CD14-positive monocyte (primary cell): ENCODE measurements around the gene MAPK13. TPM values are rescaled to one million over a fixed set of nuclear protein-coding genes. Genes with fewer than 3 reads are reported as not detected.

Experiments used
- DNase-seq, 3 donors: peaks; one replicate each; pipeline ENCODE4 v3.0.0-alpha.2; 2011 to 2022
- H2AFZ ChIP-seq: 2 replicates; pipeline ENCODE4 v1.6.0; 2012; ENCODE audit warnings: mild to moderate bottlenecking, low read depth, low read length, inconsistent platforms; ENCODE audit not compliant: insufficient read depth, poor library complexity, severe bottlenecking
- H3K27ac ChIP-seq, 2 donors: 1 replicate in 1 of 2; 2 replicates in 1 of 2; pipeline ENCODE4 v1.5.1; 2012 to 2013; ENCODE audit warnings: low read length in 2 of 2, control low read depth in 1 of 2, inconsistent platforms in 1 of 2, low read depth in 1 of 2, mild to moderate bottlenecking in 1 of 2
- H3K27me3 ChIP-seq, 2 donors: one replicate each; pipeline versions ENCODE4 v1.6.0 to v1.6.1; 2011 to 2013; ENCODE audit warnings: low read length in 2 of 2; ENCODE audit not compliant: control insufficient read depth in 2 of 2, insufficient read depth in 2 of 2
- H3K36me3 ChIP-seq, 2 donors: replicated peaks in 1 of 2; 1 replicate in 1 of 2; 2 replicates in 1 of 2; pipeline versions ENCODE4 v1.5.1 to v1.6.1; 2012 to 2013; ENCODE audit warnings: low read length in 2 of 2, control low read depth in 1 of 2, inconsistent platforms in 1 of 2, mild to moderate bottlenecking in 1 of 2; ENCODE audit not compliant: insufficient read depth in 2 of 2, control insufficient read depth in 1 of 2
- H3K4me1 ChIP-seq, 2 donors: 1 replicate in 1 of 2; 2 replicates in 1 of 2; pipeline versions ENCODE4 v1.5.1 to v1.6.1; 2012 to 2013; ENCODE audit warnings: low read length in 2 of 2, control low read depth in 1 of 2, inconsistent platforms in 1 of 2, mild to moderate bottlenecking in 1 of 2, moderate library complexity in 1 of 2; ENCODE audit not compliant: insufficient read depth in 2 of 2, control insufficient read depth in 1 of 2
- H3K4me2 ChIP-seq: replicated peaks from 2 replicates; pipeline ENCODE3; 2012; ENCODE audit warnings: low read length, moderate library complexity, mild to moderate bottlenecking; ENCODE audit not compliant: poor library complexity, severe bottlenecking; ENCODE audit errors: extremely low read depth
- H3K4me3 ChIP-seq, 3 experiments: fragments of 200-600 bp in 1 of 3; sonication (generic) in 1 of 3; replicated peaks in 1 of 3; 1 replicate in 2 of 3; 2 replicates in 1 of 3; pipeline ENCODE4 v1.5.1; 2011 to 2013; ENCODE audit warnings: low read length in 3 of 3, mild to moderate bottlenecking in 3 of 3, control low read depth in 2 of 3, low read depth in 2 of 3, inconsistent platforms in 1 of 3, moderate library complexity in 1 of 3
- H3K79me2 ChIP-seq: 2 replicates; pipeline ENCODE4 v1.6.0; 2012; ENCODE audit warnings: mild to moderate bottlenecking, control low read depth, inconsistent platforms, low read length, moderate library complexity; ENCODE audit not compliant: insufficient read depth
- H3K9ac ChIP-seq: 2 replicates; pipeline ENCODE4 v1.6.0; 2017; ENCODE audit warnings: low read length, mild to moderate bottlenecking; ENCODE audit not compliant: insufficient read depth, poor library complexity, severe bottlenecking
- H3K9me3 ChIP-seq, 2 donors: replicated peaks in 1 of 2; 1 replicate in 1 of 2; 2 replicates in 1 of 2; pipeline versions ENCODE4 v1.5.1 to v1.6.1; 2012 to 2013; ENCODE audit warnings: low read length in 2 of 2, control low read depth in 1 of 2; ENCODE audit not compliant: control insufficient read depth in 1 of 2, insufficient read depth in 1 of 2
- H4K20me1 ChIP-seq: 2 replicates; pipeline ENCODE4 v1.6.0; 2012; ENCODE audit warnings: mild to moderate bottlenecking, low read length, control low read depth, moderate library complexity; ENCODE audit not compliant: insufficient read depth
- H3K27ac Mint-ChIP-seq, 7 donors: one replicate each; pipeline ENCODE4 v1.8.0; 2020; ENCODE audit warnings: mild to moderate bottlenecking in 7 of 7, mixed read lengths in 7 of 7, moderate library complexity in 6 of 7, inconsistent platforms in 2 of 7
- H3K27me3 Mint-ChIP-seq, 3 donors: one replicate each; pipeline ENCODE4 v1.8.0; 2021 to 2022; ENCODE audit warnings: low read depth in 3 of 3, mild to moderate bottlenecking in 3 of 3, mixed read lengths in 3 of 3, moderate library complexity in 3 of 3, inconsistent platforms in 1 of 3
- H3K36me3 Mint-ChIP-seq, 2 donors: one replicate each; pipeline ENCODE4 v1.8.0; 2020; ENCODE audit warnings: mixed read lengths in 2 of 2, inconsistent platforms in 1 of 2, mild to moderate bottlenecking in 1 of 2
- H3K4me1 Mint-ChIP-seq: one replicate; pipeline ENCODE4 v1.8.0; 2020; ENCODE audit warnings: mild to moderate bottlenecking, mixed read lengths
- H3K4me3 Mint-ChIP-seq, 2 donors: one replicate each; pipeline ENCODE4 v1.8.0; 2020; ENCODE audit warnings: mild to moderate bottlenecking in 2 of 2, mixed read lengths in 2 of 2, moderate library complexity in 1 of 2
- H3K9me3 Mint-ChIP-seq, 7 donors: one replicate each; pipeline ENCODE4 v1.8.0; 2020 to 2022; ENCODE audit warnings: mixed read lengths in 7 of 7, mild to moderate bottlenecking in 6 of 7, moderate library complexity in 6 of 7, inconsistent platforms in 2 of 7
- CTCF ChIP-seq: fragments of 200-600 bp; IDR thresholded peaks from one replicate; pipeline ENCODE4 v1.8.0; 2022; ENCODE audit warnings: antibody characterized with exemption, mild to moderate bottlenecking
- intact Hi-C, 2 donors: fragments of 100-400 bp; cut with micrococcal nuclease; formaldehyde crosslinking; loops; one replicate each; pipeline versions ENCODE4 v1.15.0 to v1.15.1; 2023
- polyA plus RNA-seq, 3 donors: library from polyadenylated mRNA; depleted of rRNA in 1 of 3; unstranded in 2 of 3; stranded (reverse) in 1 of 3; fragments of 300-500 nt in 2 of 3; fragments of >200 nt in 1 of 3; fragmentation: Illumina TruSeq in 2 of 3; gene quantifications; 1 replicate in 2 of 3; 2 replicates in 1 of 3; pipeline ENCODE4 v1.2.3, GENCODE V29; 2012 to 2021

MAPK13 gene
- polyA plus RNA-seq, 3 donors, result 0.88 to 9.8 (median 2.4) TPM

GRCh38 chr6:36177166-36177565, 46.9 kb downstream of the MAPK13 start:
- Histone ChIP-seq H3K4me2 (no peak overlapping the region), H3K36me3 (no peaks in the 10 kb centered on the region), H3K4me1 (peaks cover 0 to 4% of the 10 kb centered on the region in 2 donors), H3K9ac (no peak overlapping the region), H3K79me2 (no peaks in the 10 kb centered on the region), H3K27ac (no peak overlapping the region), H3K9me3 (peaks cover 0 to 14% of the 10 kb centered on the region in 2 donors), H3K27me3 (no peaks in the 10 kb centered on the region), H3K4me3 (no peak overlapping the region), H4K20me1 (no peaks in the 10 kb centered on the region), H2AFZ (no peak overlapping the region)
- Mint-ChIP-seq H3K4me3 (no peak overlapping the region), H3K27ac (no peak overlapping the region), H3K9me3 (peaks cover 11 to 22% (median 19%) of the 10 kb centered on the region in 7 donors), H3K4me1 (peaks cover 3% of the 10 kb centered on the region), H3K27me3 (peaks cover 0 to 3% (median under 1%) of the 10 kb centered on the region in 3 donors), H3K36me3 (peaks cover 0 to 6% of the 10 kb centered on the region in 2 donors)
- intact Hi-C loops, result no loop called here
- no peak for DNase-seq
- TF ChIP-seq CTCF, result no peak

- no peak overlapping the region for H2AFZ ChIP-seq
- DNase-seq, result no peak
- H3K27ac ChIP-seq, result no peak overlapping the region
- Mint-ChIP-seq H3K9me3 (peaks cover 15 to 22% (median 19%) of the 10 kb centered on the region in 7 donors), H3K4me3 (no peak overlapping the region), H3K27me3 (peaks cover 1 to 3% (median 3%) of the 10 kb centered on the region in 3 donors), H3K27ac (no peak overlapping the region), H3K36me3 (peaks cover 0 to 6% of the 10 kb centered on the region in 2 donors), H3K4me1 (peaks cover 3% of the 10 kb centered on the region)
- no peaks in the 10 kb centered on the region for H4K20me1 ChIP-seq
- H3K27me3 ChIP-seq, result no peaks in the 10 kb centered on the region
- no peak overlapping the region for H3K4me3 ChIP-seq
- no peaks in the 10 kb centered on the region for H3K79me2 ChIP-seq
- H3K9ac ChIP-seq, result no peak overlapping the region
- peaks cover 0 to 14% of the 10 kb centered on the region in 2 donors for H3K9me3 ChIP-seq
- peaks cover 0 to 4% of the 10 kb centered on the region in 2 donors for H3K4me1 ChIP-seq
- no peak overlapping the region for H3K4me2 ChIP-seq
- H3K36me3 ChIP-seq, result no peaks in the 10 kb centered on the region
- TF ChIP-seq CTCF, result no peak
- intact Hi-C loops, result no loop called here
Measured at GRCh38 chr6:36178544-36178943, 48.2 kb downstream of the MAPK13 start.
